HepG2 (cell line): ENCODE data around the gene MARS1. TPM values are rescaled to one million over a fixed set of nuclear protein-coding genes. Genes with fewer than 3 reads are reported as not detected.

ENCODE experiments used
- ATAC-seq: fragments of 200-7000 bp; cut with Tn5 transposase; 3 replicates; pipeline ENCODE4 v1.9.1; 2020; ENCODE audit warnings: mild to moderate bottlenecking, moderate library complexity
- BruUV-seq: library from RNA; stranded (reverse); fragments of 400-500 nt; replicated peaks from 2 replicates; lab custom pipeline; 2021; lab: Mats Ljungman, UMichigan
- CTCF ChIA-PET: fragments of 300-600 bp; formaldehyde crosslinking; extraction: SDS; loops from one replicate; lab custom pipeline; 2021; ENCODE audit warnings: low total read pairs, inconsistent platforms, low intra/inter-chr PET ratio; lab: Yijun Ruan, JAX
- POLR2A ChIA-PET: fragments of 350-600 bp; sonication (Branson Sonifier 250); formaldehyde crosslinking; loops from one replicate; lab custom pipeline; 2020; ENCODE audit warnings: antibody characterized with exemption, inconsistent platforms; lab: Yijun Ruan, JAX
- DNase-seq: peaks from one replicate; pipeline ENCODE4 v3.0.0-alpha.2; 2015; ENCODE audit warnings: low spot score
- FAIRE-seq: peaks from 3 replicates; lab custom pipeline; 2011; peaks lifted over from hg19 to GRCh38; lab: Jason Lieb, UNC
- H2AFZ ChIP-seq: one replicate; pipeline ENCODE4 v1.6.1; 2011; ENCODE audit warnings: low read length, inconsistent platforms
- H3K27ac ChIP-seq: fragments of 300-600 bp; 3 replicates; pipeline ENCODE4 v1.8.0; 2011; ENCODE audit warnings: mixed run types, mild to moderate bottlenecking, mixed read lengths, low read length, inconsistent platforms; ENCODE audit not compliant: insufficient read depth; ENCODE audit errors: extremely low read length
- H3K27me3 ChIP-seq, 2 experiments: fragments of 200-600 bp in 1 of 2; 2 replicates in 1 of 2; 3 replicates in 1 of 2; pipeline versions ENCODE4 v1.6.0 to v1.8.0; 2011; ENCODE audit warnings: low read length in 2 of 2, mild to moderate bottlenecking in 2 of 2, moderate library complexity in 2 of 2, inconsistent platforms in 1 of 2; ENCODE audit not compliant: insufficient read depth in 2 of 2, control insufficient read depth in 1 of 2
- H3K36me3 ChIP-seq, 2 experiments: fragments of 200-600 bp in 1 of 2; replicated peaks in 1 of 2; 2 replicates in 1 of 2; 3 replicates in 1 of 2; pipeline versions ENCODE4 v1.5.1 to v1.8.0; 2011; ENCODE audit warnings: low read length in 2 of 2, inconsistent platforms in 1 of 2; ENCODE audit not compliant: insufficient read depth in 2 of 2, control insufficient read depth in 1 of 2
- H3K4me1 ChIP-seq: 2 replicates; pipeline ENCODE4 v1.5.1; 2012; ENCODE audit warnings: low read length, inconsistent platforms; ENCODE audit not compliant: insufficient read depth
- H3K4me2 ChIP-seq: 2 replicates; pipeline ENCODE4 v1.6.0; 2011; ENCODE audit warnings: low read depth, low read length, inconsistent platforms
- H3K4me3 ChIP-seq, 3 experiments: fragments of 200-600 bp in 1 of 3; sonication (generic), shearing (Covaris generic) in 1 of 3; replicated peaks in 1 of 3; 2 replicates each; pipeline ENCODE4 v1.5.1; 2011 to 2016; ENCODE audit warnings: low read length in 3 of 3, inconsistent platforms in 2 of 3, low read depth in 2 of 3, mild to moderate bottlenecking in 2 of 3, control low read depth in 1 of 3, mixed read lengths in 1 of 3; ENCODE audit not compliant: insufficient read depth in 1 of 3
- H3K79me2 ChIP-seq: one replicate; pipeline ENCODE4 v1.6.1; 2011; ENCODE audit warnings: low read length, inconsistent platforms; ENCODE audit not compliant: insufficient read depth
- H3K9ac ChIP-seq: 2 replicates; pipeline ENCODE4 v1.6.0; 2011; ENCODE audit warnings: mild to moderate bottlenecking, low read depth, low read length, inconsistent platforms; ENCODE audit not compliant: insufficient read depth
- H3K9me3 ChIP-seq: 2 replicates; pipeline ENCODE4 v1.5.1; 2012; ENCODE audit warnings: mild to moderate bottlenecking, low read length
- H4K20me1 ChIP-seq: 2 replicates; pipeline ENCODE4 v1.6.0; 2011; ENCODE audit warnings: inconsistent platforms, mild to moderate bottlenecking, low read length, moderate library complexity; ENCODE audit not compliant: insufficient read depth
- GATA4 ChIP-seq: sonication (generic); IDR thresholded peaks from 2 replicates; pipeline ENCODE4 v1.6.1; 2016; ENCODE audit warnings: antibody characterized with exemption, low read depth, borderline replicate concordance
- GRHL1 ChIP-seq: sonication (generic); formaldehyde crosslinking; conservative IDR thresholded peaks from 2 replicates; pipeline ENCODE4 v1.8.0; 2022; ENCODE audit warnings: missing genetic modification reagents
- MTA3 ChIP-seq: sonication (generic); formaldehyde crosslinking; IDR thresholded peaks from 2 replicates; pipeline ENCODE4 v1.4.0; 2020; ENCODE audit warnings: missing genetic modification reagents
- PRDM15 ChIP-seq: sonication (generic); formaldehyde crosslinking; IDR thresholded peaks from 2 replicates; pipeline ENCODE4 v1.4.0; 2020; ENCODE audit warnings: missing genetic modification reagents
- SATB2 ChIP-seq: sonication (generic); formaldehyde crosslinking; IDR thresholded peaks from 2 replicates; pipeline ENCODE4 v1.5.0; 2020; ENCODE audit warnings: missing genetic modification reagents
- SIX1 ChIP-seq: sonication (generic); formaldehyde crosslinking; IDR thresholded peaks from 2 replicates; pipeline ENCODE4 v1.4.0; 2020; ENCODE audit warnings: missing genetic modification reagents, borderline replicate concordance
- ZKSCAN1 ChIP-seq: fragments of 150-350 bp; IDR thresholded peaks from 2 replicates; pipeline ENCODE4 v1.6.1; 2014; ENCODE audit warnings: low read length
- ZNF562 ChIP-seq: sonication (generic); formaldehyde crosslinking; IDR thresholded peaks from 2 replicates; pipeline ENCODE4 v1.8.0; 2022; ENCODE audit warnings: missing genetic modification reagents, borderline replicate concordance
- whole genome bisulfite sequencing: methylation state at CpG from one replicate; pipeline ENCODE4 v1.1.6; 2017; ENCODE audit warnings: low lambda C conversion rate; 5-methylcytosine and 5-hydroxymethylcytosine counted together
- in situ Hi-C: cut with HindIII; loops from 2 replicates; pipeline ENCODE4 v1.10.0; 2017; ENCODE audit warnings: low pct_unique_long_range_greater_than_20kb; ENCODE audit not compliant: extremely low pct_ligation_motif_present
- intact Hi-C: fragments of 100-400 bp; cut with micrococcal nuclease; formaldehyde crosslinking; loops from one replicate; pipeline ENCODE4 v1.10.0; 2022; ENCODE audit not compliant: unreplicated experiment
- polyA plus RNA-seq, 8 experiments: library from polyadenylated mRNA; depleted of rRNA in 3 of 8; stranded (reverse) in 7 of 8; unstranded in 1 of 8; fragments of >200 nt; fragmentation: Illumina TruSeq in 4 of 8; extraction: Trizol in 4 of 8; gene quantifications; 2 replicates each; pipeline versions ENCODE4 v1.2.1 to v1.2.3, GENCODE V29; 2011 to 2016; ENCODE audit warnings: low read depth in 4 of 8, missing spikeins in 1 of 8, mixed read lengths in 1 of 8; ENCODE audit not compliant: insufficient read depth in 1 of 8
- total RNA-seq, 5 experiments: library from RNA; depleted of rRNA; stranded (reverse); fragments of >200 nt; fragmentation: Illumina TruSeq; extraction: Trizol; gene quantifications; 2 replicates each; pipeline ENCODE4 v1.2.3, GENCODE V29; 2016; ENCODE audit warnings: low read depth in 1 of 5
- TF ChIP-seq, protein P1 (sequence below): sonication (generic); formaldehyde crosslinking; IDR thresholded peaks from 2 replicates; pipeline ENCODE4 v1.4.0; 2020; ENCODE audit warnings: mild to moderate bottlenecking, missing genetic modification reagents

The MARS1 gene
- total and polyA plus RNA-seq, 2 of the 13 experiments (the other 11 are each of a cell fraction or from before 2014, with no cell fraction given) = 115 to 181 TPM

DNA sequence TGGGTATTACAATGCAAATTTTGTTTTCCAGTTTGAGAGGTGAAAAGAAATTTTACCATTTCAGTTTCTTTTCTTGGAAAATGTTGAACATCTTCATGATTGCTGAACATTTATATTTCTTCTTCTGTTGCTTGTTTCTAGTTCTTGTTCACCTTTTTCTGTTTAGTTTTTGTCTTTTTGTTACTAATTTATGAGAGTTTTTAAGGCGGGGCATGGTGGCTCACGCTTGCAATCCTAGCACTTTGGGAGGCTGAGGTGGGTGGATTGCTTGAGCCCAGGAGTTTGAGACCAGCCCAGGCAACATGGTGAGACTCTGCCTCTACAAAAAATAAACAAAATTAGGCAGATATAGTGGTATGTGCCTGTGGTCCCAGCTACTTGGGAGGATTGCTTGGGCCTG, 72.6 kb downstream of the MARS1 start:
- ATAC-seq = no peak
- H3K79me2 ChIP-seq = no peaks in the 10 kb centered on the region
- no peak for DNase-seq
- BruUV-seq = no TSS peak
- intact Hi-C loops = no loop called here
- no peak for FAIRE-seq
- WGBS = 81% methylated on average over 2 of the region's 2 CpGs
- TF ChIP-seq GATA4 = no peak
- TF ChIP-seq MTA3 (CRISPR knock-in tag) = no peak
- no peak for TF ChIP-seq ZKSCAN1
- TF ChIP-seq ZNF562 = no peak
- no peak for TF ChIP-seq GRHL1 (CRISPR knock-in tag)
- no peak for TF ChIP-seq PRDM15
- no peak for TF ChIP-seq SATB2 (CRISPR knock-in tag)
- TF ChIP-seq, protein P1, sequence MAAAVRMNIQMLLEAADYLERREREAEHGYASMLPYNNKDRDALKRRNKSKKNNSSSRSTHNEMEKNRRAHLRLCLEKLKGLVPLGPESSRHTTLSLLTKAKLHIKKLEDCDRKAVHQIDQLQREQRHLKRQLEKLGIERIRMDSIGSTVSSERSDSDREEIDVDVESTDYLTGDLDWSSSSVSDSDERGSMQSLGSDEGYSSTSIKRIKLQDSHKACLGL (CRISPR knock-in tag) = no peak
- TF ChIP-seq SIX1 (CRISPR knock-in tag) = no peak
- no peak overlapping the region for H3K4me2 ChIP-seq
- no peak overlapping the region for H3K9ac ChIP-seq
- POLR2A ChIA-PET = interaction anchor here (0.7 kb wide), 1 partner anchor 14 kb away, joined by 4 read pairs; no protein-coding TSS in a partner anchor
- H3K4me3 ChIP-seq = no peak overlapping the region
- no peaks in the 10 kb centered on the region for H4K20me1 ChIP-seq
- H3K4me1 ChIP-seq = no peaks in the 10 kb centered on the region
- no peak overlapping the region for H2AFZ ChIP-seq
- CTCF ChIA-PET = no interaction called here
- no peaks in the 10 kb centered on the region for H3K27me3 ChIP-seq
- H3K9me3 ChIP-seq = no peaks in the 10 kb centered on the region
- no peaks in the 10 kb centered on the region for H3K36me3 ChIP-seq
- no peak overlapping the region for H3K27ac ChIP-seq
- in situ Hi-C loops = no loop called here
